Testis (tissue), 2 donors: ENCODE measurements around the gene ARFGEF3.

Experiments used
- CTCF ChIP-seq, 3 experiments: fragments of 450-650 bp in 2 of 3; fragments of 200-600 bp in 1 of 3; sonication (generic) in 1 of 3; IDR thresholded peaks; one replicate each; pipeline ENCODE4 v1.5.1; 2016 to 2019; ENCODE audit warnings: antibody characterized with exemption in 3 of 3, mild to moderate bottlenecking in 2 of 3, moderate library complexity in 1 of 3
- POLR2A ChIP-seq: fragments of 450-650 bp; IDR thresholded peaks from one replicate; pipeline ENCODE4 v1.6.1; 2017; ENCODE audit warnings: antibody characterized with exemption, mild to moderate bottlenecking, moderate library complexity

- no peak for TF ChIP-seq POLR2A
- TF ChIP-seq CTCF (IDR thresholded peaks at IDR 0.05): no peak
Observed at GRCh38 chr6:138124096-138124495, 37.6 kb upstream of the ARFGEF3 start.
